Kidney (tissue), 14 donors: ENCODE data around the gene THADA. TPM values are rescaled to one million over a fixed set of nuclear protein-coding genes. Genes with fewer than 3 reads are reported as not detected.
A peak's percentile ranks its signal among the peaks of the same experiment; 100 is the strongest.

Experiments
- DNase-seq, 5 donors: peaks; one replicate each; pipeline ENCODE4 v3.0.0-alpha.2; 2013 to 2020
- FAIRE-seq: peaks from 2 replicates; lab custom pipeline; 2012; peaks lifted over from hg19 to GRCh38; lab: Jason Lieb, UNC
- H3K27ac ChIP-seq, 2 donors: one replicate each; pipeline ENCODE4 v1.7.0; 2013; ENCODE audit warnings: low read depth in 2 of 2, low read length in 2 of 2, inconsistent platforms in 1 of 2
- H3K27me3 ChIP-seq: one replicate; pipeline ENCODE4 v1.7.1; 2013; ENCODE audit warnings: low read length, inconsistent platforms; ENCODE audit not compliant: control insufficient read depth, insufficient read depth
- H3K36me3 ChIP-seq, 3 donors: one replicate each; pipeline versions ENCODE4 v1.7.0 to v1.7.1; 2013; ENCODE audit warnings: low read length in 3 of 3, control low read depth in 1 of 3, inconsistent platforms in 1 of 3; ENCODE audit not compliant: insufficient read depth in 3 of 3, control insufficient read depth in 2 of 3
- H3K4me1 ChIP-seq, 3 donors: one replicate each; pipeline versions ENCODE4 v1.7.0 to v1.7.1; 2013; ENCODE audit warnings: low read length in 3 of 3, inconsistent platforms in 1 of 3, low read depth in 1 of 3; ENCODE audit not compliant: control insufficient read depth in 2 of 3, insufficient read depth in 2 of 3
- H3K4me3 ChIP-seq, 3 donors: one replicate each; pipeline versions ENCODE4 v1.7.0 to v1.8.1; 2013; ENCODE audit warnings: low read length in 3 of 3, control low read depth in 1 of 3, inconsistent platforms in 1 of 3
- H3K9ac ChIP-seq, 3 donors: one replicate each; pipeline versions ENCODE4 v1.7.0 to v1.7.1; 2013; ENCODE audit warnings: low read length in 3 of 3, control low read depth in 1 of 3, inconsistent platforms in 1 of 3
- H3K9me3 ChIP-seq, 3 donors: one replicate each; pipeline versions ENCODE4 v1.7.0 to v1.7.1; 2013; ENCODE audit warnings: low read length in 3 of 3, control low read depth in 1 of 3, inconsistent platforms in 1 of 3; ENCODE audit not compliant: control insufficient read depth in 2 of 3, insufficient read depth in 1 of 3
- CTCF ChIP-seq: IDR thresholded peaks from 3 replicates; pipeline ENCODE4 v1.5.1; 2012; ENCODE audit warnings: mild to moderate bottlenecking, moderate library complexity, borderline replicate concordance; ENCODE audit not compliant: insufficient read depth; ENCODE audit errors: extremely low read depth
- intact Hi-C: fragments of 100-400 bp; cut with DNase I; formaldehyde crosslinking; loops from one replicate; pipeline ENCODE4 v1.11.1; 2022
- polyA plus RNA-seq: library from polyadenylated mRNA; stranded (reverse); fragments of 350-450 nt; fragmentation: Illumina TruSeq; extraction: RNeasy Lipid Tissue Mini Kit (QIAGEN cat#74804); gene quantifications from one replicate; pipeline ENCODE4 v1.2.3, GENCODE V29; 2014; ENCODE audit warnings: low read depth, low replicate concordance; ENCODE audit not compliant: insufficient read depth
- total RNA-seq: library from RNA; stranded (reverse); fragmentation: NEBNext Ultra II Directional; extraction: Animal tissue kit (Norgen Biotek cat#: 25700); gene quantifications from one replicate; pipeline ENCODE4 v1.2.1, GENCODE V29; 2021
- donor health status: control.
- donor health status: control.
- donor health status: control.
- donor health status: control.
- donor health status: control.
- donor health status: DM: yes; HTN: yes; CAD: no.
- donor health status: Normal renal cell carcinoma (clear cell type).

THADA gene
- total and polyA plus RNA-seq, 2 donors from 2014 or later: 21.4 to 45.1 TPM

- no peaks in the 10 kb centered on the region for H3K27me3 ChIP-seq
- FAIRE-seq (no peak), DNase-seq (peak in 1 of 5 donors; percentile 76)
- H3K9me3 ChIP-seq: no peaks in the 10 kb centered on the region
- H3K4me1 ChIP-seq: peaks cover 0 to 11% (median 7%) of the 10 kb centered on the region in 3 donors
- intact Hi-C loops: no loop called here
- H3K36me3 ChIP-seq: no peaks in the 10 kb centered on the region
- no peak overlapping the region for H3K4me3 ChIP-seq
- peak overlapping the region; percentile 72 to 89 for H3K27ac ChIP-seq
- no peak for TF ChIP-seq CTCF
- peak overlapping the region in 1 of 3 donors; percentile 17 for H3K9ac ChIP-seq
Observed at GRCh38 chr2:43325107-43325811, 270.6 kb downstream of the THADA start.

DNA sequence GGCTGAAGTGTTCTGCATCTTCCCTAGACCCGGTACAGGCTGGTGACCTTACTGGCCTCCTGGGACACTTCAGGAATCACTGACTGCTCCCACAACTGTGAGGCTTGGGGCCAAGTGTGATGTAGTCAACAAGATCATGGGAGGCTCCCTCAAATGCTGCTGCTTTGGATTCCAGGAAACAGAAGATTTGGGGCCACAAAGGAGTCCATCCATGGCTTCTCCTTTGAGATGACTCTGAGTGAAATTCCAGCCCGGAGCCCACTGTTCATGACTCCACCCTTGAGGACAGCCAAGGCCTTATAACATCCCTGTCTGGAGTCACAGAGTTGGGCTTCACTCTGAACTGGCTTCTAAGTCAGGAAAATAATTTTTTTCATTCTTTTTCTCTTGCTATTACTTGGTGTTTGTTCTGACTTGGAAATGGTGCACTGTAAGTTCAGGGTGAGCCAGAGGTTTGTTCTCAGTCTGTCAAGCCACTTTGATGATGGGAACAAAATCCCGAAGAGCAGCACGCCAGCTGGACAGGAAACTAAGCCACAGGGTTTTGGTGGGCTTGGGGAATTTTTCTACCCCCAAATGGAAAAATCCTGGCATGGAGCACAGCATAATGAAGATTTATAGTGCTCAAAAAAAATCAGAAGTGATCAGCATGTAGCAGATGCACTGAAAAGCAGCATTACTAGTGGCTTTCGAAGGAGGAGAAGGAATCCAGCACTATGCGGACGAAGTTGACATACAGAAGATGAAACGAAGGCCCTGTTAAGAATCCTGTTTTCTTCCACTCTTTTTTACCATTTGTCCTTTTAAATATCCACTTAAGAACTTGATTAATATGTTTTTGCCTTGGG, 271.4 kb downstream of the THADA start:
- FAIRE-seq (no peak), DNase-seq (peak; percentile 34 to 88 (median 66))
- intact Hi-C loops: no loop called here
- H3K9ac ChIP-seq: peak overlapping the region in 1 of 3 donors; percentile 17
- H3K36me3 ChIP-seq: no peaks in the 10 kb centered on the region
- TF ChIP-seq CTCF: no peak
- H3K4me1 ChIP-seq: peaks cover 0 to 9% (median 9%) of the 10 kb centered on the region in 3 donors
- no peaks in the 10 kb centered on the region for H3K9me3 ChIP-seq
- peak overlapping the region; percentile 30 to 89 for H3K27ac ChIP-seq
- H3K27me3 ChIP-seq: no peaks in the 10 kb centered on the region
- H3K4me3 ChIP-seq: no peak overlapping the region

GRCh38 chr2:43323857-43324256, 272.0 kb downstream of the THADA start:
- Histone ChIP-seq H3K27ac (peak overlapping the region; percentile 30 to 89), H3K27me3 (no peaks in the 10 kb centered on the region), H3K36me3 (no peaks in the 10 kb centered on the region), H3K9ac (no peak overlapping the region), H3K4me1 (peaks cover 0 to 11% (median 9%) of the 10 kb centered on the region in 3 donors), H3K4me3 (no peak overlapping the region), H3K9me3 (no peaks in the 10 kb centered on the region)
- no peak for TF ChIP-seq CTCF
- DNase-seq (no peak), FAIRE-seq (no peak)
- intact Hi-C loops: no loop called here
